KBM-7 (cell line): ENCODE measurements around the gene FAM120AOS.

Experiments used
- DNase-seq: peaks from one replicate; pipeline ENCODE4 v3.0.0-alpha.2; 2015
- in situ Hi-C: fragments of 300-500 bp; cut with MboI; formaldehyde crosslinking; loops from 2 replicates; pipeline ENCODE4 v1.14.3; 2020; ENCODE audit warnings: low sequenced_read_pairs, low pct_unique_long_range_greater_than_20kb, mixed read lengths

The FAM120AOS gene

GRCh38 chr9:93413530-93413929 lies 39.9 kb downstream of the FAM120AOS start:
- DNase-seq, result no peak
- in situ Hi-C loops, result no loop called here

GRCh38 chr9:93406371-93406770 lies 47.0 kb downstream of the FAM120AOS start:
- in situ Hi-C loops, result no loop called here
- DNase-seq, result no peak

- in situ Hi-C loops, result no loop called here
- no peak for DNase-seq
Observed at GRCh38 chr9:93398471-93398870, 54.9 kb downstream of the FAM120AOS start.

- in situ Hi-C loops, result no loop called here
- no peak for DNase-seq
Observed at GRCh38 chr9:93397661-93398373, 55.6 kb downstream of the FAM120AOS start.
